K562 (cell line): ENCODE data around the gene ST6GAL1. TPM values are rescaled to one million over a fixed set of nuclear protein-coding genes. Genes with fewer than 3 reads are reported as not detected.

Experiments
- CBFA2T3 ChIP-seq: fragments of 450-650 bp; IDR thresholded peaks from 2 replicates; pipeline ENCODE4 v1.6.1; 2017
- DPF2 ChIP-seq: fragments of 450-650 bp; IDR thresholded peaks from 2 replicates; pipeline ENCODE4 v1.6.1; 2016
- ETV6 ChIP-seq, 3 experiments: fragments of 150-350 bp in 1 of 3; sonication (generic) in 1 of 3; formaldehyde crosslinking in 1 of 3; IDR thresholded peaks; 2 replicates each; pipeline versions ENCODE4 v1.6.1 to v1.8.0; 2014 to 2022; ENCODE audit warnings: borderline replicate concordance in 2 of 3, low read depth in 2 of 3, antibody characterized with exemption in 1 of 3, low read length in 1 of 3, mild to moderate bottlenecking in 1 of 3, missing genetic modification reagents in 1 of 3
- RCOR1 ChIP-seq, 2 experiments: IDR thresholded peaks; 2 replicates each; pipeline ENCODE4 v1.6.1; 2012; ENCODE audit warnings: low read depth in 2 of 2, low read length in 2 of 2, borderline replicate concordance in 1 of 2, improper control_type of control experiment in 1 of 2
- RNF2 ChIP-seq: sonication (generic); IDR thresholded peaks from 2 replicates; pipeline ENCODE4 v1.6.1; 2016
- U2AF1 ChIP-seq: fragments of 200-400 bp; formaldehyde crosslinking; optimal IDR thresholded peaks from 2 replicates; pipeline ENCODE3; 2017; ENCODE audit warnings: mild to moderate bottlenecking, low read depth, low read length, moderate library complexity
- ZNF134 ChIP-seq: fragments of 250-450 bp; sonication (Bioruptor Pico); conservative IDR thresholded peaks from 2 replicates; pipeline ENCODE4 v1.4.0; 2020
- ZNF197 ChIP-seq: fragments of 200-800 bp; sonication (Bioruptor generic); IDR thresholded peaks from 2 replicates; pipeline ENCODE4 v1.6.1; 2016; ENCODE audit warnings: low read depth, missing genetic modification characterization, missing compliant biosample characterization
- ZNF217 ChIP-seq: sonication (generic); formaldehyde crosslinking; IDR thresholded peaks from 2 replicates; pipeline ENCODE4 v1.8.0; 2022; ENCODE audit warnings: mild to moderate bottlenecking, missing genetic modification reagents
- polyA plus RNA-seq, 8 experiments: library from polyadenylated mRNA; depleted of rRNA in 4 of 8; stranded (reverse) in 5 of 8; unstranded in 3 of 8; fragments of >200 nt; fragmentation: Nextera tagmentation in 2 of 8; fragmentation: Illumina TruSeq in 1 of 8; extraction: Ambion mirVana in 2 of 8; extraction: Trizol in 1 of 8; gene quantifications; 2 replicates each; pipeline versions ENCODE4 v1.2.1 to v1.2.3, GENCODE V29; 2011 to 2014; ENCODE audit warnings: inconsistent platforms in 1 of 8, missing spikeins in 1 of 8
- total RNA-seq, 7 experiments: library from RNA; depleted of rRNA in 6 of 7; stranded (reverse); fragments of >200 nt in 6 of 7; fragmentation: Illumina TruSeq in 2 of 7; extraction: Trizol in 2 of 7; gene quantifications; 2 replicates each; pipeline versions ENCODE4 v1.2.1 to v1.2.3, GENCODE V29; 2011 to 2021; ENCODE audit warnings: low replicate concordance in 1 of 7
- TF ChIP-seq, protein P1 (sequence below), 2 experiments: fragments of 450-650 bp; formaldehyde crosslinking in 1 of 2; IDR thresholded peaks; 2 replicates each; pipeline versions ENCODE4 v1.4.0 to v1.6.1; 2014 to 2020; ENCODE audit warnings: mild to moderate bottlenecking in 2 of 2, borderline replicate concordance in 1 of 2, low read depth in 1 of 2
- TF ChIP-seq, protein P2 (sequence below): fragments of 450-650 bp; formaldehyde crosslinking; IDR thresholded peaks from 2 replicates; pipeline ENCODE4 v1.4.0; 2020; ENCODE audit warnings: mild to moderate bottlenecking, mixed read lengths
- TF ChIP-seq, protein P3 (sequence below): fragments of 250-450 bp; sonication (Bioruptor Pico); IDR thresholded peaks from 2 replicates; pipeline ENCODE4 v1.5.0; 2021
- TF ChIP-seq, protein P4 (sequence below): fragments of 450-650 bp; IDR thresholded peaks from 2 replicates; pipeline ENCODE4 v1.7.1; 2018; ENCODE audit warnings: mild to moderate bottlenecking, low read depth; ENCODE audit not compliant: partially characterized antibody

The ST6GAL1 gene
- total and polyA plus RNA-seq, 9 of the 15 experiments (the other 6 are each of a cell fraction or from before 2014, with no cell fraction given): 31.9 to 145 (median 71.0) TPM

DNA sequence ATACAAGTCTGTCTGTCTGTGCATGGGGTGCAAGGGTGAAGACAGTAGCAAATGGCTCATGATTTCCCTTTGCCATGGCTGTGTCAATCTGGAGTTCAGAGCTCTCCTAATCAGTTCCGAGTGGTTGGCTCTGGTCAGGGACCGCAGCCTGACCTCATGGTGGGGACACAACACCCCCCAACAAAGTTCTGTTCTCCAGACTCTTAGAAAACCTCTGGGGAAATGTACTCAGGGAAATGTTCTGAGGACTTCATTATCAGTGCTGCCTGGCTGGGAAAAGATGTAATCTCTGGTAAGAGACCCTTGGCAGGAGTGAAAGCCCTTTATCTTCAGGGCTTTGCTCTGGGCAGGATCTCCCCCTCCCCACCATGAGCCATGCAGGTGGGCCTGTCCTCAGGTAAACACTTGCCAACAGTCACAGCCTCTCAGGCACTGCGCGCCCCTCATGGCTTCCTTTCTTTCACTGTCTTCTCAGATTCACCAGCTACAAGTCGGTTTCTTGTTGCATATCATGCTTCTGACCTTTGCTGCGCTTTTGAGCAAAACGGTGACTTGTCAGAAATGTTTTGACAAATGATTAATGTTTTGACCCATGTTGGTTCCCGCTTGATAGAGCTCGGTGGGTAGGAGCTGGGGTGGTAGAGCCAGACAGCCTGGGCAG lies 95.5 kb downstream of the ST6GAL1 start (continued):
- TF ChIP-seq RCOR1 (IDR thresholded peaks at IDR 0.05; ENCODE audit: borderline replicate concordance in 1 of 2, low read depth in 2 of 2, low read length in 2 of 2): peak in 1 of 2 experiments; percentile 4; a peak in 1 of 4 replicates
- TF ChIP-seq, protein P1, sequence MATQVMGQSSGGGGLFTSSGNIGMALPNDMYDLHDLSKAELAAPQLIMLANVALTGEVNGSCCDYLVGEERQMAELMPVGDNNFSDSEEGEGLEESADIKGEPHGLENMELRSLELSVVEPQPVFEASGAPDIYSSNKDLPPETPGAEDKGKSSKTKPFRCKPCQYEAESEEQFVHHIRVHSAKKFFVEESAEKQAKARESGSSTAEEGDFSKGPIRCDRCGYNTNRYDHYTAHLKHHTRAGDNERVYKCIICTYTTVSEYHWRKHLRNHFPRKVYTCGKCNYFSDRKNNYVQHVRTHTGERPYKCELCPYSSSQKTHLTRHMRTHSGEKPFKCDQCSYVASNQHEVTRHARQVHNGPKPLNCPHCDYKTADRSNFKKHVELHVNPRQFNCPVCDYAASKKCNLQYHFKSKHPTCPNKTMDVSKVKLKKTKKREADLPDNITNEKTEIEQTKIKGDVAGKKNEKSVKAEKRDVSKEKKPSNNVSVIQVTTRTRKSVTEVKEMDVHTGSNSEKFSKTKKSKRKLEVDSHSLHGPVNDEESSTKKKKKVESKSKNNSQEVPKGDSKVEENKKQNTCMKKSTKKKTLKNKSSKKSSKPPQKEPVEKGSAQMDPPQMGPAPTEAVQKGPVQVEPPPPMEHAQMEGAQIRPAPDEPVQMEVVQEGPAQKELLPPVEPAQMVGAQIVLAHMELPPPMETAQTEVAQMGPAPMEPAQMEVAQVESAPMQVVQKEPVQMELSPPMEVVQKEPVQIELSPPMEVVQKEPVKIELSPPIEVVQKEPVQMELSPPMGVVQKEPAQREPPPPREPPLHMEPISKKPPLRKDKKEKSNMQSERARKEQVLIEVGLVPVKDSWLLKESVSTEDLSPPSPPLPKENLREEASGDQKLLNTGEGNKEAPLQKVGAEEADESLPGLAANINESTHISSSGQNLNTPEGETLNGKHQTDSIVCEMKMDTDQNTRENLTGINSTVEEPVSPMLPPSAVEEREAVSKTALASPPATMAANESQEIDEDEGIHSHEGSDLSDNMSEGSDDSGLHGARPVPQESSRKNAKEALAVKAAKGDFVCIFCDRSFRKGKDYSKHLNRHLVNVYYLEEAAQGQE (IDR thresholded peaks at IDR 0.05; ENCODE audit: borderline replicate concordance): no peak
- TF ChIP-seq, protein P1 (CRISPR knock-in tag; IDR thresholded peaks at IDR 0.05; ENCODE audit: low read depth): no peak
- TF ChIP-seq ZNF197 (CRISPR knock-in tag): no peak
- no peak for TF ChIP-seq RNF2
- TF ChIP-seq, protein P2, sequence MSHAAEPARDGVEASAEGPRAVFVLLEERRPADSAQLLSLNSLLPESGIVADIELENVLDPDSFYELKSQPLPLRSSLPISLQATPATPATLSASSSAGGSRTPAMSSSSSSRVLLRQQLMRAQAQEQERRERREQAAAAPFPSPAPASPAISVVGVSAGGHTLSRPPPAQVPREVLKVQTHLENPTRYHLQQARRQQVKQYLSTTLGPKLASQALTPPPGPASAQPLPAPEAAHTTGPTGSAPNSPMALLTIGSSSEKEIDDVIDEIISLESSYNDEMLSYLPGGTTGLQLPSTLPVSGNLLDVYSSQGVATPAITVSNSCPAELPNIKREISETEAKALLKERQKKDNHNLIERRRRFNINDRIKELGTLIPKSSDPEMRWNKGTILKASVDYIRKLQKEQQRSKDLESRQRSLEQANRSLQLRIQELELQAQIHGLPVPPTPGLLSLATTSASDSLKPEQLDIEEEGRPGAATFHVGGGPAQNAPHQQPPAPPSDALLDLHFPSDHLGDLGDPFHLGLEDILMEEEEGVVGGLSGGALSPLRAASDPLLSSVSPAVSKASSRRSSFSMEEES (CRISPR knock-in tag): no peak
- peak; percentile 58; the same call in 1 of the 2 replicates for TF ChIP-seq DPF2
- TF ChIP-seq, protein P3, sequence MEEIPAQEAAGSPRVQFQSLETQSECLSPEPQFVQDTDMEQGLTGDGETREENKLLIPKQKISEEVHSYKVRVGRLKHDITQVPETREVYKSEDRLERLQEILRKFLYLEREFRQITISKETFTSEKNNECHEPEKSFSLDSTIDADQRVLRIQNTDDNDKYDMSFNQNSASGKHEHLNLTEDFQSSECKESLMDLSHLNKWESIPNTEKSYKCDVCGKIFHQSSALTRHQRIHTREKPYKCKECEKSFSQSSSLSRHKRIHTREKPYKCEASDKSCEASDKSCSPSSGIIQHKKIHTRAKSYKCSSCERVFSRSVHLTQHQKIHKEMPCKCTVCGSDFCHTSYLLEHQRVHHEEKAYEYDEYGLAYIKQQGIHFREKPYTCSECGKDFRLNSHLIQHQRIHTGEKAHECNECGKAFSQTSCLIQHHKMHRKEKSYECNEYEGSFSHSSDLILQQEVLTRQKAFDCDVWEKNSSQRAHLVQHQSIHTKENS (CRISPR knock-in tag): no peak
- TF ChIP-seq ETV6 (IDR thresholded peaks at IDR 0.05; ENCODE audit: borderline replicate concordance in 1 of 2, low read depth in 2 of 2, low read length in 1 of 2): no peak
- no peak for TF ChIP-seq ETV6 (CRISPR knock-in tag; IDR thresholded peaks at IDR 0.05; ENCODE audit: borderline replicate concordance)
- no peak for TF ChIP-seq ZNF217 (CRISPR knock-in tag)
- no peak for TF ChIP-seq U2AF1
- TF ChIP-seq CBFA2T3: peak; percentile 46
- TF ChIP-seq, protein P4, sequence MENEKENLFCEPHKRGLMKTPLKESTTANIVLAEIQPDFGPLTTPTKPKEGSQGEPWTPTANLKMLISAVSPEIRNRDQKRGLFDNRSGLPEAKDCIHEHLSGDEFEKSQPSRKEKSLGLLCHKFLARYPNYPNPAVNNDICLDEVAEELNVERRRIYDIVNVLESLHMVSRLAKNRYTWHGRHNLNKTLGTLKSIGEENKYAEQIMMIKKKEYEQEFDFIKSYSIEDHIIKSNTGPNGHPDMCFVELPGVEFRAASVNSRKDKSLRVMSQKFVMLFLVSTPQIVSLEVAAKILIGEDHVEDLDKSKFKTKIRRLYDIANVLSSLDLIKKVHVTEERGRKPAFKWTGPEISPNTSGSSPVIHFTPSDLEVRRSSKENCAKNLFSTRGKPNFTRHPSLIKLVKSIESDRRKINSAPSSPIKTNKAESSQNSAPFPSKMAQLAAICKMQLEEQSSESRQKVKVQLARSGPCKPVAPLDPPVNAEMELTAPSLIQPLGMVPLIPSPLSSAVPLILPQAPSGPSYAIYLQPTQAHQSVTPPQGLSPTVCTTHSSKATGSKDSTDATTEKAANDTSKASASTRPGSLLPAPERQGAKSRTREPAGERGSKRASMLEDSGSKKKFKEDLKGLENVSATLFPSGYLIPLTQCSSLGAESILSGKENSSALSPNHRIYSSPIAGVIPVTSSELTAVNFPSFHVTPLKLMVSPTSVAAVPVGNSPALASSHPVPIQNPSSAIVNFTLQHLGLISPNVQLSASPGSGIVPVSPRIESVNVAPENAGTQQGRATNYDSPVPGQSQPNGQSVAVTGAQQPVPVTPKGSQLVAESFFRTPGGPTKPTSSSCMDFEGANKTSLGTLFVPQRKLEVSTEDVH: no peak
- TF ChIP-seq ZNF134 (CRISPR knock-in tag): no peak
